ENCODE results near the gene SPRYD3. TPM values are rescaled to one million over a fixed set of nuclear protein-coding genes. Genes with fewer than 3 reads are reported as not detected.

SPRYD3 gene
- total RNA-seq, 6 donors from 2014 or later: 34.8 to 53.3 (median 46.7) TPM

DNA sequence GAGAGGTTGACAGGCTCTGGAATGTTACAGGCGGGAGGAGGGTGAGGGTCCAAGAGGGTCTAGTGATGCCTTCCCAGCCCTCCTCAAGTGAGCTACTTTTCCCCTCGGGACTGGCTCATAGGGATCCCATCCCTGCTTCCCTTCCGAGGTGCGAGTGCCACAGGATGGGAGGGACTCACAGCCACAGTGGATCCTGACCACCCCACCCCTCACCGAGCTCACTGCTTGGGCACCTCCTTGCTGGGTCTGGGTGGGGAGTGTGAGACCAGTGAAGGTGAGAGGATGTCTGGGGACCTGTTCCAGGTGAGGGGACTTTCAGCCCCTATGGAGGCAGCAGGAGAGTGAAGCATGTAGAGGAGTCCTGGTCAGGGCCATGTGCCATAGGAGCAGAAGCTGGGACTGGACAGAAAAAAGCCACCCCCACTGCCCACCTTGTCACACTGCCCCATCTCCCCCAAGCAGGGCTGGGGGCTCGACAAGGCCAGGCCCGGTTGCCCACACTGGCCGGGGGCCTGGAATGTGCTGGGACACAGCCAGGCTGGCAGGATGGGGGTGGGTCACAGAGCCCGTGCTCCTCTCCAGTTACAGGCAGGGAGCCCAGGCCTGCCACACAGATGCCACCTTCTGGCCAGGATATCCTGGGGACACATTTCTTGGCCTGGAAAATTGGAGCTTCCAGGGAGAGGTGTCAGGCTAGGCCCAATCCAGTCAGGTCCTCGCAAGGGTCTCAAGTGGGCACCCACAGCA is 31.0 kb downstream of the SPRYD3 start:
- peak in 1 of 2 donors; percentile 32 for TF ChIP-seq POLR2AphosphoS5 (IDR thresholded peaks at IDR 0.05)
- TF ChIP-seq EP300 (IDR thresholded peaks at IDR 0.05): no peak
- TF ChIP-seq POLR2A (IDR thresholded peaks at IDR 0.05): no peak
- TF ChIP-seq, protein P1, sequence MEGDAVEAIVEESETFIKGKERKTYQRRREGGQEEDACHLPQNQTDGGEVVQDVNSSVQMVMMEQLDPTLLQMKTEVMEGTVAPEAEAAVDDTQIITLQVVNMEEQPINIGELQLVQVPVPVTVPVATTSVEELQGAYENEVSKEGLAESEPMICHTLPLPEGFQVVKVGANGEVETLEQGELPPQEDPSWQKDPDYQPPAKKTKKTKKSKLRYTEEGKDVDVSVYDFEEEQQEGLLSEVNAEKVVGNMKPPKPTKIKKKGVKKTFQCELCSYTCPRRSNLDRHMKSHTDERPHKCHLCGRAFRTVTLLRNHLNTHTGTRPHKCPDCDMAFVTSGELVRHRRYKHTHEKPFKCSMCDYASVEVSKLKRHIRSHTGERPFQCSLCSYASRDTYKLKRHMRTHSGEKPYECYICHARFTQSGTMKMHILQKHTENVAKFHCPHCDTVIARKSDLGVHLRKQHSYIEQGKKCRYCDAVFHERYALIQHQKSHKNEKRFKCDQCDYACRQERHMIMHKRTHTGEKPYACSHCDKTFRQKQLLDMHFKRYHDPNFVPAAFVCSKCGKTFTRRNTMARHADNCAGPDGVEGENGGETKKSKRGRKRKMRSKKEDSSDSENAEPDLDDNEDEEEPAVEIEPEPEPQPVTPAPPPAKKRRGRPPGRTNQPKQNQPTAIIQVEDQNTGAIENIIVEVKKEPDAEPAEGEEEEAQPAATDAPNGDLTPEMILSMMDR (IDR thresholded peaks at IDR 0.05): peak in 3 of 6 experiments; percentile 24 to 39 (median 30)
- DNase-seq (peak; percentile 81 to 88), ATAC-seq (ENCODE audit: low FRiP score in 2 of 2) (peak in 1 of 2 donors; percentile 58)
- peaks cover 48 to 73% (median 61%) of the 10 kb centered on the region in 4 donors for H3K4me1 ChIP-seq
- WGBS, 2 donors: 46 to 67% methylated on average over 1 to 5 of the region's 10 CpGs
- peak overlapping the region; percentile 97 to 99 (median 98) for H3K27ac ChIP-seq
- no peaks in the 10 kb centered on the region for H3K27me3 ChIP-seq
- peak overlapping the region; percentile 38 to 74 (median 67) for H3K4me3 ChIP-seq
- H3K36me3 ChIP-seq: peaks cover 0 to 7% (median 0%) of the 10 kb centered on the region in 4 donors
- H3K9me3 ChIP-seq: no peaks in the 10 kb centered on the region

DNA sequence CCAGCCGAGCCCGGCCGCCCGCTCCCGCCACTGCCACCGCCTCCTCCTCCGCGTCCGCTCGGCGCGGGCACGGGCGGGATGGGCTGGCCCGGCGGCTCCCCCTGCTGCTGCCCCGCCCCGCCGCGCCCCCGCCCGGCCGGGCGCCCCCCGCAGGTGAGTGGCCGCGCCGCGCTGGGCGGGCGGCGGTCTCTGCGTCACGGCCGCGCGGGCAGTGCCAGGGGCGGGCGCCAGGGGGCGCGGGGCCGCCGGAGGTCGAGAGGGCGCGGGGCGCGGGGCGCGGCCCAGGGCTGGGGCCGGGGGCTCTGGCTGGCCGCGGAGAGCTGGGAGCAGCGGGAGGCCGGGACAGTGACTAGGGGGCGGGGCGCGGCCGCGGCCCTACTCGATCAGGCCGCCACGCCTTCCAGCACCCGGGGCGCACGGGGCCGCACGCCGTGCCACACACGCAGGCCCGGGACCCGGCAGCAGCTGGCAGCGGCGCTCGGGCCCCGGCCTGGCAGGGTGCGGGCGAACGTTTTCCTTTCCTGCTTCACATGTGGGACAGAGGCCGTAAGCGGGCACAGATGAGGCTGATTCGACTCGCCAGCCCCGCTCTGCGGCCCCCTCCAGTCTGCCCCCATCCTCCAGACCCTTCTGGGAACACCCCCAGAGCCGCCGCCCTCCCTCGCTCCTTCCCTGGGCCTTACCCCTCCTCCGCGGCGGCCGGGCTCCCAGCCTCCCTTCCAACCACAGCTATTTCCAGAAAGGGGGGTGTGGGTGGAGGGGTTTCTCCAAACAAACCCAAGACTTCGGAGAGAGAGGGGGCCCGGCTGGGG is 31.8 kb downstream of the SPRYD3 start:
- Histone ChIP-seq H3K36me3 (peaks cover 0 to 6% (median 0%) of the 10 kb centered on the region in 4 donors), H3K9me3 (no peaks in the 10 kb centered on the region), H3K27ac (peak overlapping the region; percentile 97 to 99 (median 98)), H3K4me1 (peaks cover 41 to 65% (median 53%) of the 10 kb centered on the region in 4 donors), H3K4me3 (peak overlapping the region; percentile 38 to 74 (median 67)), H3K27me3 (no peaks in the 10 kb centered on the region)
- DNase-seq: peak; percentile 88 to 96
- TF ChIP-seq, protein P1 (IDR thresholded peaks at IDR 0.05): peak; percentile 57 to 80 (median 66)
- TF ChIP-seq EP300 (IDR thresholded peaks at IDR 0.05) (no peak), POLR2A (IDR thresholded peaks at IDR 0.05) (peak in 3 of 4 donors; percentile 73 to 76 (median 75)), POLR2AphosphoS5 (IDR thresholded peaks at IDR 0.05) (peak; percentile 11 to 70)
- 2 to 4% methylated on average over 11 to 23 of the region's 94 CpGs for WGBS, 2 donors
- peak; percentile 31 to 49 for ATAC-seq (ENCODE audit: low FRiP score in 2 of 2)

DNA sequence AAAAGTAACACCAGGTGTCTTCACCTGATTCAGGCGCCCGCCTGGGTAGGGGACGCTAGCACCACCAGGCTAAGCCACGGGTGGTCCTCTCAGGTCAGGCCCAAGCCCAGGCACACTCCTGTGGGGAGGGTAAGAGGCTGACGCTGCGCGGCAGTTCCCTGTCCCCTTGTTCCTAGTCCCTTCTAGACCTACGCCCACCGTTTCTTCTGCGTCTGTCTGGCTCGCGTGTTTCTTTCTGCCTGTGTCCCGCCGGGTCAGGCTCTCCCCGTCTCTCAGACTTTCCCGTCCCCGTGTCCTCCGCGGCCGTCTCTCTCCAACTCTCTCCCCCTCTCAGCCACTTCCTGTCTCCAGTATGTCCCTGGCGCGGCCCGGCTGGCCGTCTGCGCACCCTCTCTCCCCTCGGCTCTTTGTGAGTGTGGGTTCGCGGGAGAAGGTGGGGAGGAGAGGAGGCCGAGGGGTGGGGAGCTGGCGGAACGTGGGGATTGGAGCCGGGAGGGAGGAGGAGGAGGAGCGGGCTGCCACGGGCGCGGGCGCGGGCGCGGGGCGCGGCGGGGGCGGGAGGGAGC is 32.5 kb downstream of the SPRYD3 start:
- Histone ChIP-seq H3K9me3 (no peaks in the 10 kb centered on the region), H3K27me3 (no peaks in the 10 kb centered on the region), H3K4me1 (peaks cover 34 to 58% (median 46%) of the 10 kb centered on the region in 4 donors), H3K27ac (peak overlapping the region; percentile 86 to 99 (median 94)), H3K36me3 (peaks cover 0 to 4% (median 0%) of the 10 kb centered on the region in 4 donors), H3K4me3 (peak overlapping the region; percentile 52 to 74 (median 60))
- TF ChIP-seq, protein P1 (IDR thresholded peaks at IDR 0.05): peak in 1 of 6 experiments; percentile 15
- TF ChIP-seq POLR2A (IDR thresholded peaks at IDR 0.05) (peak in 2 of 4 donors; percentile 92 to 93), POLR2AphosphoS5 (IDR thresholded peaks at IDR 0.05) (peak; percentile 97), EP300 (IDR thresholded peaks at IDR 0.05) (no peak)
- 0% methylated on average over 24 to 29 of the region's 44 CpGs for whole genome bisulfite sequencing, 2 donors
- ATAC-seq (ENCODE audit: low FRiP score in 2 of 2): peak; percentile 56 to 69
- DNase-seq: peak; percentile 85 to 94

DNA sequence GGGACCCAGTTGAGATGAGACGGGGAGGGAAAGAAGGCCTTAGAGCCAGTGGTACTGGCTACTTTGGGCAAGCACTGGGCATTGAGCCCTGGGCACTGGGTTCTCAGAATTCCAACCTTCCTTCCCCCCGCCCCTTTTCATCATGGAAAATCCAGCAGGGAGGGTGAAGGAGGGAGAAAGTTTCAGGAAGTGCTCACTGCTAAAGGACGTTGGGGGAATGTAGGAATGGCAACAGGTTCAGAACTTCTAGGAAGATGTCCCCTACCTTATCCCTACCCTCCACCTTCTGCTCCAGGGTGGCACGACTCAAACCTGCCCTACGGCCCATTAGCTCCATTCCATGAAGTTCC is 33.5 kb downstream of the SPRYD3 start:
- WGBS, 2 donors: 41 to 53% methylated on average over 4 to 5 of the region's 5 CpGs
- DNase-seq (no peak), ATAC-seq (ENCODE audit: low FRiP score in 2 of 2) (no peak)
- Histone ChIP-seq H3K9me3 (no peaks in the 10 kb centered on the region), H3K27me3 (no peaks in the 10 kb centered on the region), H3K27ac (peak overlapping the region; percentile 86 to 99 (median 94)), H3K4me3 (peak overlapping the region in 3 of 4 donors; percentile 52 to 74 (median 66)), H3K36me3 (peaks cover 0 to 11% (median 0%) of the 10 kb centered on the region in 4 donors), H3K4me1 (peaks cover 33 to 48% (median 38%) of the 10 kb centered on the region in 4 donors)
- TF ChIP-seq EP300 (IDR thresholded peaks at IDR 0.05) (no peak), POLR2AphosphoS5 (IDR thresholded peaks at IDR 0.05) (peak in 1 of 2 donors; percentile 17), POLR2A (IDR thresholded peaks at IDR 0.05) (peak in 1 of 4 donors; percentile 36)
- TF ChIP-seq, protein P1 (IDR thresholded peaks at IDR 0.05): no peak

Data from upper lobe of left lung (tissue), 6 donors.